ENCODE data around the gene ZDBF2.

GRCh38 chr2:206239157-206239556, 35.3 kb upstream of the ZDBF2 start:
- TF ChIP-seq POLR2A (IDR thresholded peaks at IDR 0.05) (no peak), CTCF (IDR thresholded peaks at IDR 0.05) (no peak)

All from body of pancreas (tissue), 4 donors.